Gastroesophageal sphincter (tissue), 4 donors: ENCODE results near the gene STXBP1. TPM values are rescaled to one million over a fixed set of nuclear protein-coding genes. Genes with fewer than 3 reads are reported as not detected.

ENCODE experiments used
- ATAC-seq: fragments of 150-250 bp; one replicate; pipeline ENCODE4 v1.9.1; 2016; ENCODE audit warnings: mild to moderate bottlenecking, moderate library complexity
- H3K27ac ChIP-seq, 4 donors: fragments of 200-600 bp; sonication (generic) in 3 of 4; 1 replicate in 3 of 4; 2 replicates in 1 of 4; pipeline ENCODE4 v1.5.1; 2016 to 2019
- H3K27me3 ChIP-seq: fragments of 200-600 bp; sonication (generic); one replicate; pipeline ENCODE4 v1.5.1; 2019
- H3K36me3 ChIP-seq, 2 donors: fragments of 200-600 bp; sonication (generic); one replicate each; pipeline ENCODE4 v1.5.1; 2019; ENCODE audit warnings: control low read depth in 1 of 2
- H3K4me1 ChIP-seq, 3 donors: fragments of 200-600 bp; sonication (generic); 1 replicate in 2 of 3; 2 replicates in 1 of 3; pipeline ENCODE4 v1.5.1; 2016 to 2019; ENCODE audit warnings: control low read depth in 2 of 3
- H3K4me3 ChIP-seq, 2 donors: fragments of 200-600 bp; sonication (generic); one replicate each; pipeline ENCODE4 v1.5.1; 2019; ENCODE audit warnings: mild to moderate bottlenecking in 1 of 2, moderate library complexity in 1 of 2
- H3K9me3 ChIP-seq, 3 donors: fragments of 200-600 bp; sonication (generic); one replicate each; pipeline ENCODE4 v1.5.1; 2017 to 2019; ENCODE audit warnings: control low read depth in 2 of 3
- CTCF ChIP-seq, 4 experiments: fragments of 200-600 bp in 2 of 4; fragments of 450-650 bp in 2 of 4; sonication (generic) in 1 of 4; IDR thresholded peaks; one replicate each; pipeline ENCODE4 v1.5.1; 2017 to 2019; ENCODE audit warnings: antibody characterized with exemption in 4 of 4, mild to moderate bottlenecking in 2 of 4, moderate library complexity in 2 of 4
- EP300 ChIP-seq: sonication (generic); formaldehyde crosslinking; IDR thresholded peaks from one replicate; pipeline ENCODE4 v1.6.1; 2017; ENCODE audit warnings: antibody characterized with exemption, mild to moderate bottlenecking
- POLR2A ChIP-seq, 2 donors: fragments of 450-650 bp; IDR thresholded peaks; one replicate each; pipeline ENCODE4 v1.6.1; 2017; ENCODE audit warnings: antibody characterized with exemption in 2 of 2, mild to moderate bottlenecking in 2 of 2, moderate library complexity in 1 of 2
- POLR2AphosphoS5 ChIP-seq: sonication (generic); formaldehyde crosslinking; IDR thresholded peaks from one replicate; pipeline ENCODE4 v1.6.1; 2017; ENCODE audit warnings: antibody characterized with exemption
- WGBS, 2 donors: methylation state at CpG; one replicate each; pipeline ENCODE4 v1.1.5; 2018; ENCODE audit warnings: low coverage in 1 of 2; 5-methylcytosine and 5-hydroxymethylcytosine counted together
- total RNA-seq, 4 donors: library from RNA; depleted of rRNA; stranded (reverse); fragments of >200 nt; gene quantifications; one replicate each; pipeline ENCODE4 v1.1.0, GENCODE V29; 2016

Gene STXBP1
- total RNA-seq, 4 donors from 2014 or later = 25.7 to 47.0 (median 33.1) TPM

- Histone ChIP-seq H3K27me3 (no peaks in the 10 kb centered on the region), H3K36me3 (peaks cover 0 to 85% of the 10 kb centered on the region in 2 donors), H3K27ac (no peak overlapping the region), H3K4me3 (no peak overlapping the region), H3K9me3 (no peaks in the 10 kb centered on the region), H3K4me1 (no peaks in the 10 kb centered on the region)
- ATAC-seq = no peak
- TF ChIP-seq EP300 = no peak
- no peak for TF ChIP-seq POLR2AphosphoS5
- TF ChIP-seq POLR2A (IDR thresholded peaks at IDR 0.05) = no peak
- TF ChIP-seq CTCF (IDR thresholded peaks at IDR 0.05) = no peak
- 85 to 91% methylated on average over 10 of the region's 10 CpGs for WGBS, 2 donors
These were observed 78.7 kb downstream of the STXBP1 start for GRCh38 chr9:127690735-127691134.

- no peak for ATAC-seq
- Histone ChIP-seq H3K36me3 (peaks cover 0 to 72% of the 10 kb centered on the region in 2 donors), H3K27me3 (no peaks in the 10 kb centered on the region), H3K4me1 (no peaks in the 10 kb centered on the region), H3K9me3 (no peaks in the 10 kb centered on the region), H3K27ac (no peak overlapping the region), H3K4me3 (no peak overlapping the region)
- TF ChIP-seq CTCF (IDR thresholded peaks at IDR 0.05) (no peak), POLR2A (IDR thresholded peaks at IDR 0.05) (no peak), POLR2AphosphoS5 (no peak), EP300 (no peak)
- WGBS, 2 donors = 74 to 86% methylated on average over 16 to 20 of the region's 20 CpGs
These were observed 80.0 kb downstream of the STXBP1 start for GRCh38 chr9:127692071-127692470.

GRCh38 chr9:127693143-127693542 lies 81.1 kb downstream of the STXBP1 start:
- H3K9me3 ChIP-seq = no peaks in the 10 kb centered on the region
- peaks cover 0 to 61% of the 10 kb centered on the region in 2 donors for H3K36me3 ChIP-seq
- no peak for TF ChIP-seq EP300
- TF ChIP-seq POLR2AphosphoS5 = no peak
- TF ChIP-seq POLR2A (IDR thresholded peaks at IDR 0.05) = no peak
- TF ChIP-seq CTCF (IDR thresholded peaks at IDR 0.05) = no peak
- H3K4me3 ChIP-seq = no peak overlapping the region
- no peaks in the 10 kb centered on the region for H3K4me1 ChIP-seq
- no peaks in the 10 kb centered on the region for H3K27me3 ChIP-seq
- WGBS, 2 donors = 76 to 100% methylated on average over 4 to 7 of the region's 10 CpGs
- H3K27ac ChIP-seq = no peak overlapping the region
- no peak for ATAC-seq

GRCh38 chr9:127693697-127694096 lies 81.6 kb downstream of the STXBP1 start:
- 97 to 100% methylated on average over 4 of the region's 4 CpGs for WGBS, 2 donors
- TF ChIP-seq POLR2AphosphoS5 (no peak), CTCF (IDR thresholded peaks at IDR 0.05) (no peak), POLR2A (IDR thresholded peaks at IDR 0.05) (no peak), EP300 (no peak)
- no peak overlapping the region for H3K4me3 ChIP-seq
- no peaks in the 10 kb centered on the region for H3K27me3 ChIP-seq
- H3K4me1 ChIP-seq = peaks cover 0 to 5% (median 0%) of the 10 kb centered on the region in 3 donors
- no peaks in the 10 kb centered on the region for H3K9me3 ChIP-seq
- H3K36me3 ChIP-seq = peaks cover 0 to 55% of the 10 kb centered on the region in 2 donors
- no peak overlapping the region for H3K27ac ChIP-seq
- ATAC-seq = no peak

- H3K27ac ChIP-seq = no peak overlapping the region
- no peaks in the 10 kb centered on the region for H3K27me3 ChIP-seq
- H3K9me3 ChIP-seq = no peaks in the 10 kb centered on the region
- TF ChIP-seq CTCF (IDR thresholded peaks at IDR 0.05) (no peak), EP300 (no peak), POLR2A (IDR thresholded peaks at IDR 0.05) (no peak), POLR2AphosphoS5 (no peak)
- H3K4me1 ChIP-seq = peaks cover 0 to 19% (median 3%) of the 10 kb centered on the region in 3 donors
- ATAC-seq = no peak
- 63% methylated on average over 4 to 7 of the region's 9 CpGs for WGBS, 2 donors
- H3K36me3 ChIP-seq = peaks cover 0 to 41% of the 10 kb centered on the region in 2 donors
- H3K4me3 ChIP-seq = no peak overlapping the region
These were observed 83.0 kb downstream of the STXBP1 start for GRCh38 chr9:127694890-127695720.
